NB4 (cell line): ENCODE measurements around the gene TPM1.

Experiments
- DNase-seq: peaks from one replicate; pipeline ENCODE4 v3.0.0; 2010; ENCODE audit warnings: low read depth
- H3K4me3 ChIP-seq: one replicate; pipeline ENCODE4 v1.5.1; 2011; ENCODE audit warnings: mild to moderate bottlenecking, low read depth, low read length, moderate library complexity
- MYC ChIP-seq: IDR thresholded peaks from 2 replicates; pipeline ENCODE4 v1.6.1; 2011; ENCODE audit warnings: low read depth, low read length
- POLR2A ChIP-seq: IDR thresholded peaks from 2 replicates; pipeline ENCODE4 v1.6.1; 2011; ENCODE audit warnings: mild to moderate bottlenecking; ENCODE audit not compliant: insufficient read length; ENCODE audit errors: extremely low read depth
- TF ChIP-seq, protein P1 (sequence below): IDR thresholded peaks from one replicate; pipeline ENCODE4 v1.5.1; 2012; ENCODE audit warnings: low read depth, low read length
- TF ChIP-seq, protein P2 (sequence below): IDR thresholded peaks from 2 replicates; pipeline ENCODE4 v1.6.1; 2011; ENCODE audit warnings: low read depth, low read length

TPM1 gene

DNA sequence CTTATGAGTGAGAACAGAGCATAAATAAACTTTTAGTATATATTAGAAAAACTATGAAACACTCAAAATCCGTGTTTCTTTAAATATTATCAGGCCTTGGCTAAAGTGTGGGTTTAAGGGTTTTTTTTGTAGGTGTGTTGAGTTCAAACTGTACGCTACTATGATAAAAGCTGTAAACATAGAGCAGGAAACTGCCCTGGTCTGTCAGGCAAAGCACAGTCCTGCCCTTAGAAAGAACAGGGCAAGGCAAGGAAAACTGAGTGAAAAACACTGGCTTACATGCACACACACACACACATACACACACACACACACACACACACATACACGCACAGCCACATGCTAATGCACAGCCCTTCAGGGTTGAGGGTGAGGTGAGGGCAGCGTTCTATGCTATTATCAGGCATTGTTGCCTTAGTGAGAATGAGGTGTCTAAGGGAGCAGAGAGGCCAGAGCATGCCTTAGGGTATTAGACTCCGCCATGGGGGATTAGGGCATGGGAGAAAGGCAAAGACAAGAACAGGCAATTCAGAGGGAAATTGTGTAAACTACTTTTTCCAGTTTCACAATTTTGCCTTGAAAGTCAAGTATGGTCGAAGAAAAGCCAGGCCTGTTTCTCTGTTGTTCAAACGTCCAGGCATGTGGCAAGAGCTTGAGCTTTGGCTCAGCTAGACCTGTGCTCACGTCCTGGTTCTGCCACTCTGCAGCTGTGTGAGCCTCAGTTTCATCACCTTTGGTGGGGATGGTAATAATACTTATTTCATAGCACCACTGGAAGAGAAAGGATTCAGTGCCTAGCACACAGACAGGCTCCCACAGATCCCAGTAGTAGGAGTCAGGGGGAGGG is 36.3 kb upstream of the TPM1 start:
- TF ChIP-seq MYC (no peak), POLR2A (no peak)
- TF ChIP-seq, protein P1, sequence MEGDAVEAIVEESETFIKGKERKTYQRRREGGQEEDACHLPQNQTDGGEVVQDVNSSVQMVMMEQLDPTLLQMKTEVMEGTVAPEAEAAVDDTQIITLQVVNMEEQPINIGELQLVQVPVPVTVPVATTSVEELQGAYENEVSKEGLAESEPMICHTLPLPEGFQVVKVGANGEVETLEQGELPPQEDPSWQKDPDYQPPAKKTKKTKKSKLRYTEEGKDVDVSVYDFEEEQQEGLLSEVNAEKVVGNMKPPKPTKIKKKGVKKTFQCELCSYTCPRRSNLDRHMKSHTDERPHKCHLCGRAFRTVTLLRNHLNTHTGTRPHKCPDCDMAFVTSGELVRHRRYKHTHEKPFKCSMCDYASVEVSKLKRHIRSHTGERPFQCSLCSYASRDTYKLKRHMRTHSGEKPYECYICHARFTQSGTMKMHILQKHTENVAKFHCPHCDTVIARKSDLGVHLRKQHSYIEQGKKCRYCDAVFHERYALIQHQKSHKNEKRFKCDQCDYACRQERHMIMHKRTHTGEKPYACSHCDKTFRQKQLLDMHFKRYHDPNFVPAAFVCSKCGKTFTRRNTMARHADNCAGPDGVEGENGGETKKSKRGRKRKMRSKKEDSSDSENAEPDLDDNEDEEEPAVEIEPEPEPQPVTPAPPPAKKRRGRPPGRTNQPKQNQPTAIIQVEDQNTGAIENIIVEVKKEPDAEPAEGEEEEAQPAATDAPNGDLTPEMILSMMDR: no peak
- TF ChIP-seq, protein P2, sequence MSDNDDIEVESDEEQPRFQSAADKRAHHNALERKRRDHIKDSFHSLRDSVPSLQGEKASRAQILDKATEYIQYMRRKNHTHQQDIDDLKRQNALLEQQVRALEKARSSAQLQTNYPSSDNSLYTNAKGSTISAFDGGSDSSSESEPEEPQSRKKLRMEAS: no peak
- DNase-seq: no peak
- no peak overlapping the region for H3K4me3 ChIP-seq

DNA sequence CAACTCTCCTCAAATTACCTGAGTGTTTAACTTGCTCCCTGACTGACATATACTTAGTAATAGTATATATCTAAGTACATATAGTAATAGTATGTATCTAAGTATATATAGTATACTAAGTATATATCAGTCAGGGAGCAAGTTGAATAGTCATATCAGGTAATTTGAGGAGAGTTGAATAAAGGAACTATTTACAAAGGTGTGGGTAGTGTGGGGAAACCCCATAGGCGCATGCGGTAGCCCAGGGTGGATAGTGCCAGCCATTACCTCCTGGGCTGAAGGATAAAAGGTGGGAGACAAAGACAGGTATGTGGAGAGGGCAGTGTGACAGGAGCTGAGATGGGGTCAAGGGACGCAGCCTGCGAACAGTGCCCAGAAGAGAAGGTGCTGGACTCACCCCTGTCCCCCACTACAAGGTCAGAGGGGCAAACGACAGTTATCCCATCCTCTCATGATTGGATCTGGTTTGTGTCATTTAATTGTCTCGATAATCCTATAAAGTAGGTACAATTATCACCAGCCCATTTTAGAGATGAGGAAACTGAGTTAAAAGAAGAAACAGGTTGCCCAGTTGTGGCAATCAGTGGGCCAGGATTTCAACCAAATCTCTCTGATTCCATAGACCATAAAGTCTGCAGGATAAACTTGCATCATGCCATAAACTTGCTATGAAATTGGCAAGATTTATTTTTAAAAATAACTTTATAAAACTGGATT is 34.1 kb upstream of the TPM1 start:
- no peak overlapping the region for H3K4me3 ChIP-seq
- TF ChIP-seq POLR2A (no peak), MYC (no peak)
- TF ChIP-seq, protein P2: no peak
- TF ChIP-seq, protein P1: no peak
- DNase-seq: no peak

DNA sequence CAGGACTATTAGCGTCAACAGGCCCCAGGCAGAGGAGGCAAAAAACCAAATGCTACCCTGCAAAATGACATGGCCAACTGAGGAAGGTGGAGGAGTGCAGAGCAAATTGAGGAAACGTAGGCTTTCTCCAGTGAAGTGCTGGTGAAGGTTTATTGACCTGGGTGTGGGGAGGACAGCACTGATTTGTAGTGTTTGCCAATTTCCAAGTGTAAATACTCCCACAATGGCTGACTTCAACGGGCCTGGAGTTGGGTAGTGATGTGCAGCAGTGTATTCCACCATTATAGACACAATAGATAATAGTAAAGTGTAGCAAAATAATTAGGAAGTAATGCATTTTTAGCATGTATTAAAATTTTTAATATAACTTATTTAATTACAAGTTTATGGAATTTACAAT is 32.2 kb upstream of the TPM1 start:
- no peak overlapping the region for H3K4me3 ChIP-seq
- TF ChIP-seq POLR2A (no peak), MYC (no peak)
- TF ChIP-seq, protein P2: no peak
- TF ChIP-seq, protein P1: no peak
- DNase-seq: no peak

DNA sequence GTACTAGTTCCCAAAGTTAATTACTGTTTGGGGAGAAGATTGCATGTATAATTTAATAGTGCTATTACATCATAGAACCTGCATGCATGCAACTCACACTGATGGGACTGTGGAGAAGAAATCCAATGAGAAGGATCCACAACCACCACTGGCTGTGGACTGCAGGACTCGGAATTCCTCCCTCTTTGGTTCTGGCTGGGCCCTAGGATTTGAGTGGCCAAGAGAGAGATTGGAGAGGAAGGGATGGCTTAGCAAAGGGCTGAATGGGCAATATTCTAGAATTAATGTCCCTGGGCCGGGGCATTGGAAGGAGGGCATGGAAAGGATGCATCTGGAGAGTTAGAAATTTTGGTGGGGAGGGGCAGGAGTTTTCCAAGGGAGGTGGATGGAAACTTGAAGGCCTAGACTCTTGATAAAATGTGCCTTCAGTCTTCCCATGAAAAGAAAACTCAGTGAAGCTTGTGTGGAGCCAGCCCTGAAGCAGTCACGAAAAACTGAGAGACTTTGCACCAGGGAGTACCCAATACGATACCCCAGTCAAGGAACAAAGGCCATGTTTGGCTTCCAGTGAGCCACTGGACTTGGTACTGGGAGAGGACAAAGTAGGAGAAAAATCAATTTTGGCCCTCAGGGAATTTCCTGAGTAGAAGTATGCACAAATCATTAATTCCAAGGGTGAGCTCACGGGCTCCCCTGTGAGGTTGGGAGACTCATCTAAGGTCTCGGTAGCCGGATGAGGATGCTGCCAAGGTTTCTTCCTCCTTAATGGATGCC is 31.4 kb upstream of the TPM1 start:
- TF ChIP-seq, protein P1: no peak
- TF ChIP-seq MYC: no peak
- TF ChIP-seq, protein P2: no peak
- DNase-seq: no peak
- no peak overlapping the region for H3K4me3 ChIP-seq

DNA sequence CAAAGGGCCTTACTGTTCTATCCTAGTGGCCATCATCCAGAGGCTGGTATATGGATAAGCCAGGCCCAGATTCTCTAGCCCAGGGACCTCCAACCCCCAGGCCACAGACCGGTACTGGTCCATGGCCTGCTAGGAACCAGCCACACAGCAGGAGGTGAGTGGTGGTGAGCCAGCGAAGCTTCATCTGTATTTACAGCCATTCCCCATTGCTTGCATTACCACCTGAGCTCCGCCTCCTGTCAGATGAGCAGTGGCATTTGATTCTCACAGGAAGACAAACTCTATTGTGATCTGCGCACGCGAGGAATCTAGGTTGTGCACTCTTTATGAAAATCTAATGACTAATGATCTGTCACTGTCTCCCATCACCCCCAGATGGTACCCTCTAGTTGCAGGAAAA is 30.1 kb upstream of the TPM1 start:
- H3K4me3 ChIP-seq: no peak overlapping the region
- no peak for TF ChIP-seq POLR2A
- TF ChIP-seq, protein P2: no peak
- TF ChIP-seq MYC: no peak
- TF ChIP-seq, protein P1: no peak

More for the DNA sequence above, 30.1 kb upstream of the TPM1 start:
- DNase-seq: no peak
